ENCODE results near the gene MYO5C.
"Not testable (repeated sequence)": the region's sequence is repeated elsewhere in the genome, so short reads cannot be mapped to it uniquely, and the experiment has no call there.

Gene MYO5C

GRCh38 chr15:52238989-52239525 is 56.5 kb downstream of the MYO5C start:
- not testable (repeated sequence) for DNase-seq

GRCh38 chr15:52238149-52238548 is 57.5 kb downstream of the MYO5C start:
- no peak for DNase-seq

- DNase-seq: no peak
These were observed 59.6 kb downstream of the MYO5C start for GRCh38 chr15:52236013-52236412.

GRCh38 chr15:52234596-52235541 is 60.7 kb downstream of the MYO5C start:
- no peak for DNase-seq

- DNase-seq: no peak
These were observed 62.2 kb downstream of the MYO5C start for GRCh38 chr15:52233405-52233804.

GRCh38 chr15:52232327-52232726 is 63.3 kb downstream of the MYO5C start:
- peak; percentile 9 for DNase-seq

GRCh38 chr15:52230073-52230472 is 65.5 kb downstream of the MYO5C start:
- DNase-seq: no peak

GRCh38 chr15:52228921-52229320 is 66.7 kb downstream of the MYO5C start:
- no peak for DNase-seq

- peak; percentile 86 for DNase-seq
These were observed 68.1 kb downstream of the MYO5C start for GRCh38 chr15:52227456-52227855.

- DNase-seq: no peak
These were observed 70.4 kb downstream of the MYO5C start for GRCh38 chr15:52225230-52225629.

- no peak for DNase-seq
These were observed 71.4 kb downstream of the MYO5C start for GRCh38 chr15:52224211-52224610.

GRCh38 chr15:52221730-52222129 is 73.9 kb downstream of the MYO5C start:
- DNase-seq: no peak

- no peak for DNase-seq
These were observed 74.5 kb downstream of the MYO5C start for GRCh38 chr15:52220937-52221660.

- DNase-seq: no peak
These were observed 75.4 kb downstream of the MYO5C start for GRCh38 chr15:52220251-52220650.

- no peak for DNase-seq
These were observed 76.8 kb downstream of the MYO5C start for GRCh38 chr15:52218816-52219215.

GRCh38 chr15:52218371-52218770 is 77.2 kb downstream of the MYO5C start:
- DNase-seq: no peak

GRCh38 chr15:52217186-52217585 is 78.4 kb downstream of the MYO5C start:
- DNase-seq: no peak

- no peak for DNase-seq
These were observed 81.1 kb downstream of the MYO5C start for GRCh38 chr15:52214553-52214952.

- DNase-seq: no peak
These were observed 82.4 kb downstream of the MYO5C start for GRCh38 chr15:52213206-52213605.

- peak; percentile 74 for DNase-seq
These were observed 87.2 kb downstream of the MYO5C start for GRCh38 chr15:52208306-52208946.

- DNase-seq: no peak
These were observed 88.4 kb downstream of the MYO5C start for GRCh38 chr15:52207191-52207590.

GRCh38 chr15:52206446-52206845 is 89.2 kb downstream of the MYO5C start:
- no peak for DNase-seq

- no peak for DNase-seq
These were observed 90.9 kb downstream of the MYO5C start for GRCh38 chr15:52204657-52205056.

Measured in hematopoietic multipotent progenitor cell treated with erythropoietin and hydrocortisone succinate and interleukin-3 and kit ligand, for 8 days (in vitro differentiated cells).